Measurements from ENCODE around the gene MFSD6.

MFSD6 gene

DNA sequence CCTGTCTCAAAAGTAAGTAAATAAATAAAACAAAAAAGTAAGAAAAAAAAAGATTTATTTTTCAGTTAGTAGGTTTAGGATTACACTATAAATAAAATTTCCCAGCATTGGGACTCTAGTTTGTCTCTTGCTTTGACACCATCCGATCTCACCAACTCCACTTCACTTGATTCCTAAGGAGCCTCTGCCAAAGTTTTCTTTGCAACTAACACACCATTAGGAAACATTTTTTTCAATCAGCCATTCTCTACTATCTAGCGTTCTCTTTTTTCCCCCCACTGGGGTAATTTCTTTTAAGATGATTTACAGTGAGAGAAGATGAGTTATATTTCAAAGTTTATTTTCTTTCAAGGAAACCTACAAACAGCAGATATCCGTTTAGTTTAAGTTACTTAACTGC, 136.9 kb downstream of the MFSD6 start:
- Histone ChIP-seq H3K4me1 (ENCODE audit: control insufficient read depth, insufficient read depth, low read length) (no peaks in the 10 kb centered on the region), H3K9ac (ENCODE audit: low read length in 2 of 2) (peak overlapping the region in 1 of 2 donors; percentile 0), H3K36me3 (ENCODE audit: control insufficient read depth in 2 of 2, insufficient read depth in 2 of 2, low read length in 2 of 2) (no peaks in the 10 kb centered on the region), H3K27ac (ENCODE audit: low read length) (no peak overlapping the region), H3K27me3 (ENCODE audit: control insufficient read depth in 1 of 2, insufficient read depth in 2 of 2, low read length in 2 of 2) (no peaks in the 10 kb centered on the region), H3K9me3 (ENCODE audit: control insufficient read depth in 2 of 2, low read length in 2 of 2) (peaks cover 0 to 13% of the 10 kb centered on the region in 2 donors), H3K4me3 (ENCODE audit: low read length in 2 of 2) (peak overlapping the region; percentile 1 to 3)

DNA sequence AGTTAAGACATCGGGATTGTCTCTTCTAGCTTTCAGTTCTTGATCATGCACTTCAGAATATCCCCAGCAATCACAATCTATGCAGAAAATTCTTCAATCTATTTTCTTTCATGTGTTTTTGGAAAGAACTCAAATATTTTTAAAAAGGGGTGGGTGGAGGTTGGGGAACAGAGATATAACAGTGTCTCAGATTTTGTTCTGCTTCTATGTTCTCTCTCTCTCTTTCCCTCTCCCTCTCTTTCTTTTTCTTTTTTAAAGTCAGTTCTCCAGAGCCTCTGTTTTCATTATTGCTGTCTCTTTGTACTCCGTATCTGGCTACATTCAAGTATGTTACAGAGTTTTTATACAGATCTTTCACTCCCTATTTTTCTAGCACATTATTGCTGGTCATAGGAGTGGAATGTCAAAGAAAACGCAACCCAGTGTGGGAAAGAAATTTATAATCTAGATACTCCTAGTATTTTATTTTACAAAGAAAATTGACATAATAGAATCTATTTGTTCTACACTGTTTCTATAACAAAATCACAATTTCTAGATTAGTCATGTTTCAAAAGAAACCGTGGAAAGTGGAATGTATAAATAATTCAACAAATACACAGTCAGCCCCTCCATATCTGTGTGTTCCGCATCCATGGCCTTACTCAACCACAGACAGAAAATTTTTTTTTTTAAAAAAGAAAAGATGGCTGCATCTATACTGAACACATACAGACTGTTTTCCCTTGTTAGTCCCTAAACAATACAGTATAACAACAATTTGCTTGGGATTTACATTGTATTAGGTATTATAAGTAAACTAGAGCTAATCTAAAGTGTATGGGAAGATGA, 137.6 kb downstream of the MFSD6 start:
- Histone ChIP-seq H3K9ac (ENCODE audit: low read length in 2 of 2) (peak overlapping the region; percentile 0 to 7), H3K27me3 (ENCODE audit: control insufficient read depth in 1 of 2, insufficient read depth in 2 of 2, low read length in 2 of 2) (no peaks in the 10 kb centered on the region), H3K27ac (ENCODE audit: low read length) (no peak overlapping the region), H3K4me1 (ENCODE audit: control insufficient read depth, insufficient read depth, low read length) (no peaks in the 10 kb centered on the region), H3K9me3 (ENCODE audit: control insufficient read depth in 2 of 2, low read length in 2 of 2) (peaks cover 0 to 9% of the 10 kb centered on the region in 2 donors), H3K4me3 (ENCODE audit: low read length in 2 of 2) (peak overlapping the region; percentile 1 to 3), H3K36me3 (ENCODE audit: control insufficient read depth in 2 of 2, insufficient read depth in 2 of 2, low read length in 2 of 2) (no peaks in the 10 kb centered on the region)

DNA sequence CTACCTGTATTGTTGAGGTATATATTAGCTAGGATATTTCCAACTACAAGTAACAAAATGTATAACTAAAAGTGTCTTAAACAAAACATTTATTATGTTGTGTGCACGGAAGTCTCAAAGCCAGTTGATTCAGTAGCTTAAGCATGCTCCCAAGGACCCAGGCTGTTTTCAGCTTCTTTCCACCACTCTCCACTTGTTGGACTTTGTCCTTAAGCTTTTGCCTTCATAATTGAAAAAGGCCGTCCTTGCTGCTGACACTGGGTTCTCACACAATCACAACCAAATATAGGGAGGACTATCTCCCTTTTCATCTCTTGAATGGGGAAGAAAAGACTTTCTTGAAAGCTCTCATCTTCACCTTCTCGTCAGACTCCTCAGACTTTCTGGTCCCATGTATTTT, 138.6 kb downstream of the MFSD6 start:
- Histone ChIP-seq H3K9me3 (ENCODE audit: control insufficient read depth in 2 of 2, low read length in 2 of 2) (peaks cover 0 to 6% of the 10 kb centered on the region in 2 donors), H3K27ac (ENCODE audit: low read length) (no peak overlapping the region), H3K4me1 (ENCODE audit: control insufficient read depth, insufficient read depth, low read length) (no peaks in the 10 kb centered on the region), H3K4me3 (ENCODE audit: low read length in 2 of 2) (no peak overlapping the region), H3K36me3 (ENCODE audit: control insufficient read depth in 2 of 2, insufficient read depth in 2 of 2, low read length in 2 of 2) (no peaks in the 10 kb centered on the region), H3K9ac (ENCODE audit: low read length in 2 of 2) (no peak overlapping the region), H3K27me3 (ENCODE audit: control insufficient read depth in 1 of 2, insufficient read depth in 2 of 2, low read length in 2 of 2) (no peaks in the 10 kb centered on the region)

DNA sequence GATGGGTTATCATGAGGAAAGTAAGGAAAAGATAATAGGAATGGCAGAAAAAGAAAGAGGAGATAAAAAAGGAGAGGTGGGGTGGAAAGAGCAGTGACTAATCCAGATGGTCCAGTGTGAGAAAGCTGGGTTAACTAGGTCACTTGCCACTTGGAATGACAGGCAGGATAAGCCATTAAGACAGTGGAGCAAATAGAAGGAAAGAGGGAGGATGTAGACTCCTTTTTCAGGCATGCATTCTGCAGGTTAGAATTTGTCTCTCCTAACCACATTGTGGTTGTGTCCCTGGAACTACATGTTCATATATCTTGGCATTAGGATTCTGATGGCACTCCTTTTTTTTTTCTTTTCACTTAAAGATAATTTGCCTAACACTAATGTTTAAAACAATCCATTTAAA, 139.7 kb downstream of the MFSD6 start:
- H3K27ac ChIP-seq (ENCODE audit: low read length), result no peak overlapping the region

DNA sequence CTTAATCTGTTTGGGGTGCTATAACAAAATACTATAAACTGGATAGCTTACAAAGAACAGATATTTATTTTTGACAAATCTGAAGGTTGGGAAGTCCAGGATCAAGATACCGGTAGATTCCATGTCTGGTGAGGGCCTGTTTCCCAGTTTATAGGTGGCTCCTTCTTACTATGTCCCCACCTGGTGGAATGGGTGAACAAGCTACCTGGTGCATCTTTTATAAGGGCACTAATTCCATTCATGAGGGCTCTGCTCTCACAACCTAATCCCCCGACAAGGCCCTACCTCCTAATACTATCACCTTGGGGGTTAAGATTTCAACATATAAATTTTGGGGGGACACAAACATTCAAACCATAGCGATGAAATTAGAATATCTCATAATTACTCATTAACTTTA, 142.0 kb downstream of the MFSD6 start:
- Histone ChIP-seq H3K4me3 (ENCODE audit: low read length in 2 of 2) (no peak overlapping the region), H3K9ac (ENCODE audit: low read length in 2 of 2) (no peak overlapping the region), H3K9me3 (ENCODE audit: control insufficient read depth in 2 of 2, low read length in 2 of 2) (no peaks in the 10 kb centered on the region)

More for the DNA sequence above, 139.7 kb downstream of the MFSD6 start:
- Histone ChIP-seq H3K4me3 (ENCODE audit: low read length in 2 of 2) (no peak overlapping the region), H3K27me3 (ENCODE audit: control insufficient read depth in 1 of 2, insufficient read depth in 2 of 2, low read length in 2 of 2) (no peaks in the 10 kb centered on the region), H3K9me3 (ENCODE audit: control insufficient read depth in 2 of 2, low read length in 2 of 2) (no peaks in the 10 kb centered on the region), H3K4me1 (ENCODE audit: control insufficient read depth, insufficient read depth, low read length) (no peaks in the 10 kb centered on the region), H3K36me3 (ENCODE audit: control insufficient read depth in 2 of 2, insufficient read depth in 2 of 2, low read length in 2 of 2) (no peaks in the 10 kb centered on the region), H3K9ac (ENCODE audit: low read length in 2 of 2) (no peak overlapping the region)

More for the DNA sequence above, 142.0 kb downstream of the MFSD6 start:
- no peaks in the 10 kb centered on the region for H3K36me3 ChIP-seq (ENCODE audit: control insufficient read depth in 2 of 2, insufficient read depth in 2 of 2, low read length in 2 of 2)
- no peaks in the 10 kb centered on the region for H3K27me3 ChIP-seq (ENCODE audit: control insufficient read depth in 1 of 2, insufficient read depth in 2 of 2, low read length in 2 of 2)
- H3K27ac ChIP-seq (ENCODE audit: low read length), result no peak overlapping the region
- no peaks in the 10 kb centered on the region for H3K4me1 ChIP-seq (ENCODE audit: control insufficient read depth, insufficient read depth, low read length)
